Transverse colon (tissue), 3 donors: Measurements from ENCODE around the gene VPS13D.

Source experiments
- EP300 ChIP-seq: sonication (generic); formaldehyde crosslinking; IDR thresholded peaks from one replicate; pipeline ENCODE4 v1.6.1; 2017; ENCODE audit warnings: antibody characterized with exemption, low read depth
- TF ChIP-seq, protein P1 (sequence below), 5 experiments: fragments of 200-600 bp in 3 of 5; fragments of 450-650 bp in 2 of 5; sonication (generic) in 3 of 5; IDR thresholded peaks; 1 replicate in 2 of 5; 2 replicates in 3 of 5; pipeline ENCODE4 v1.5.1; 2016 to 2017; ENCODE audit warnings: antibody characterized with exemption in 5 of 5, inconsistent platforms in 3 of 5, mild to moderate bottlenecking in 2 of 5, moderate library complexity in 1 of 5

DNA sequence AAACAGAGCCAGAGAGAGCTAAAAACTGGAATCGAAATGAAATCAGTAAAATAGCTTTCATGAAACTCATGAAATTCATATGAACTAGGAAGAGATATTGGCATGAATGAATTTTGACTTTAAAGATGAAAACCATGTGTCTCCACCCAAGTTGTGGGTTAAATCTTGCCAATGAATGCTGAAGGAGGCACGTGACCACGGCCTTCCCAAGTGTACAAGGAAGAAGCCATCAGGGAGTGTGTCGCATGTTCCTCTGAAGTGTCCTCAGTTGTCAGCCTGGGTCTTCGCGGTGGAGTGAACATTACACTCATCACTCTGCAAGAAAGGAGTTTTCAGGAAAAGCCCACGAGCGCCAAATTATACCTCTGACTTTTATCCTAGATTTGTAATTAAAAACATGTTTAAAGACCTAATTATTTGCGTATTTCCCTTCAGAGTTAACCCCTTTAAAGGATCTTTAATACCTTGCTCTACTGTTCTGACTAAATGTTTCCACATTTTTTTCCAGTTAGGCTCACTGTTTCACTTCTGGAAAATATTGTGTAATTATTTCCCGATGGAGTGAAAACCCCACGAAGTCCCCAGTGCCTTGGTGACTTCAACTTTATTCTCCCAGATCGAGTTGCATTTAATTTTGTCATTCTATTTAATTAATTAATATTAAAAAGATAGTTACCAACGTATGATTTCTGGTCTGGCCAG lies 269.9 kb downstream of the VPS13D start:
- TF ChIP-seq EP300 = no peak
- TF ChIP-seq, protein P1, sequence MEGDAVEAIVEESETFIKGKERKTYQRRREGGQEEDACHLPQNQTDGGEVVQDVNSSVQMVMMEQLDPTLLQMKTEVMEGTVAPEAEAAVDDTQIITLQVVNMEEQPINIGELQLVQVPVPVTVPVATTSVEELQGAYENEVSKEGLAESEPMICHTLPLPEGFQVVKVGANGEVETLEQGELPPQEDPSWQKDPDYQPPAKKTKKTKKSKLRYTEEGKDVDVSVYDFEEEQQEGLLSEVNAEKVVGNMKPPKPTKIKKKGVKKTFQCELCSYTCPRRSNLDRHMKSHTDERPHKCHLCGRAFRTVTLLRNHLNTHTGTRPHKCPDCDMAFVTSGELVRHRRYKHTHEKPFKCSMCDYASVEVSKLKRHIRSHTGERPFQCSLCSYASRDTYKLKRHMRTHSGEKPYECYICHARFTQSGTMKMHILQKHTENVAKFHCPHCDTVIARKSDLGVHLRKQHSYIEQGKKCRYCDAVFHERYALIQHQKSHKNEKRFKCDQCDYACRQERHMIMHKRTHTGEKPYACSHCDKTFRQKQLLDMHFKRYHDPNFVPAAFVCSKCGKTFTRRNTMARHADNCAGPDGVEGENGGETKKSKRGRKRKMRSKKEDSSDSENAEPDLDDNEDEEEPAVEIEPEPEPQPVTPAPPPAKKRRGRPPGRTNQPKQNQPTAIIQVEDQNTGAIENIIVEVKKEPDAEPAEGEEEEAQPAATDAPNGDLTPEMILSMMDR (IDR thresholded peaks at IDR 0.05) = no peak
